Measurements from ENCODE around the gene MYADML2. TPM values are rescaled to one million over a fixed set of nuclear protein-coding genes. Genes with fewer than 3 reads are reported as not detected.

MYADML2 gene
- total and polyA plus RNA-seq, 7 experiments from 2014 or later: not detected

- Mint-ChIP-seq H3K9me3 (no peaks in the 10 kb centered on the region), H3K4me3 (peak within 1 kb of the TSS; percentile 72 to 92 (median 86)), H3K27me3 (no peaks in the 10 kb centered on the region), H3K27ac (peak within 1 kb of the TSS in 6 of 9 donors; percentile 33 to 85 (median 54)), H3K4me1 (peaks cover 6 to 33% (median 16%) of the 10 kb centered on the region in 7 donors), H3K36me3 (peaks cover 0 to 22% (median 4%) of the 10 kb centered on the region in 5 donors)
- H3K36me3 ChIP-seq (ENCODE audit: control insufficient read depth in 2 of 3, insufficient read depth in 3 of 3, low read length in 3 of 3): peaks cover 12 to 63% (median 18%) of the 10 kb centered on the region in 3 experiments
- DNase-seq (peak; percentile 84 to 95 (median 92)), ATAC-seq (peak; percentile 97)
- intact Hi-C loops (cut with micrococcal nuclease): loop anchor here (1.0 to 5.0 kb wide), 8 partner anchors 15 to 546 kb away; partner anchors contain the start of genes ALYREF (in 2 of the 2), ANAPC11 (in 2 of the 2), MAFG (in 2 of the 2) and P4HB (in 2 of the 2)
- no peaks in the 10 kb centered on the region for H3K27me3 ChIP-seq (ENCODE audit: control insufficient read depth in 2 of 2, insufficient read depth in 2 of 2, low read length in 2 of 2)
- peaks cover 8 to 12% of the 10 kb centered on the region in 2 donors for H3K4me1 ChIP-seq (ENCODE audit: control insufficient read depth in 2 of 2, insufficient read depth in 2 of 2, low read length in 2 of 2)
- CTCF ChIA-PET: no interaction called here
- no peaks in the 10 kb centered on the region for H3K9me3 ChIP-seq (ENCODE audit: control insufficient read depth in 2 of 3, low read length in 3 of 3)
- POLR2A ChIA-PET: interaction anchor here (0.7 to 3.5 kb wide), 4 partner anchors 9 to 226 kb away, joined by 3 to 23 read pairs (median 6); partner anchors contain the start of gene MAFG
- peak within 1 kb of the TSS; percentile 70 for H3K4me3 ChIP-seq (ENCODE audit: low read length)
- peak within 1 kb of the TSS; percentile 68 for H3K27ac ChIP-seq (ENCODE audit: low read depth, low read length)
These were observed 35.6 kb downstream of the MYADML2 start, which contains the start of gene PCYT2 for GRCh38 chr17:81911277-81911961. Gene PCYT2 (minus strand): TSS chr17:81911399. CDS start chr17:81911355, 44 bp downstream.

DNA sequence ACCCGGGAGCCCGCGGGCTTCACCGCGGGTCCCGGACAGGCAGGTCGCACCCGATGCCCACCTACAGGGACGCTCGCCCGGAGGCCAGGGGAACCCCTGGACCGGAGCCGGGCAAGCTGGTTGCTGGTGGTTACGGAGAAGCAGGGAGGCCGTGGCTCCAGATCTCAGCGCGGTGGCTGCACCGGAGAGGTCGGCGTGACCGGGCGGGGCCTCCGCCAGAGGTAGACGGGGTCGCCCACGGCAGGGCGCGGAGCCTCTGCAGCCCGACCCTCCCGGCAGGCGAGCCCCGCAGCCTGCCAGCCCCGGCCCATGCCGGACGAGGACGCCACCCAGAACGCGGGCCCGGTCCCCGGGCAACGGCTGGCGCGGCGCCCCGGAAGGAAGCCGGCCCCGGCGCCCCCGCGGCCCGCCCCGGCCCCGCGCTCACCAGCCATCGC, 36.2 kb downstream of the MYADML2 start:
- Mint-ChIP-seq H3K27ac (no peak overlapping the region), H3K27me3 (no peaks in the 10 kb centered on the region), H3K9me3 (no peaks in the 10 kb centered on the region), H3K36me3 (peaks cover 0 to 21% (median 4%) of the 10 kb centered on the region in 5 donors), H3K4me3 (peak overlapping the region; percentile 72 to 92 (median 86)), H3K4me1 (peaks cover 2 to 27% (median 11%) of the 10 kb centered on the region in 7 donors)
- POLR2A ChIA-PET: interaction anchor here (0.6 to 1.4 kb wide), 5 partner anchors 8 to 225 kb away, joined by 3 to 7 read pairs (median 4); no protein-coding TSS in a partner anchor
- peak overlapping the region; percentile 68 for H3K27ac ChIP-seq (ENCODE audit: low read depth, low read length)
- DNase-seq (peak in 1 of 9 donors; percentile 29), ATAC-seq (no peak)
- H3K36me3 ChIP-seq (ENCODE audit: control insufficient read depth in 2 of 3, insufficient read depth in 3 of 3, low read length in 3 of 3): peaks cover 12 to 67% (median 18%) of the 10 kb centered on the region in 3 experiments
- intact Hi-C loops (cut with micrococcal nuclease): loop anchor here (1.0 to 5.0 kb wide), 8 partner anchors 16 to 546 kb away; partner anchors contain the start of genes ALYREF (in 2 of the 2), ANAPC11 (in 2 of the 2), MAFG (in 2 of the 2) and P4HB (in 2 of the 2)
- no peaks in the 10 kb centered on the region for H3K9me3 ChIP-seq (ENCODE audit: control insufficient read depth in 2 of 3, low read length in 3 of 3)
- H3K27me3 ChIP-seq (ENCODE audit: control insufficient read depth in 2 of 2, insufficient read depth in 2 of 2, low read length in 2 of 2): no peaks in the 10 kb centered on the region
- peaks cover 7 to 8% of the 10 kb centered on the region in 2 donors for H3K4me1 ChIP-seq (ENCODE audit: control insufficient read depth in 2 of 2, insufficient read depth in 2 of 2, low read length in 2 of 2)
- H3K4me3 ChIP-seq (ENCODE audit: low read length): peak overlapping the region; percentile 70
- CTCF ChIA-PET: no interaction called here

DNA sequence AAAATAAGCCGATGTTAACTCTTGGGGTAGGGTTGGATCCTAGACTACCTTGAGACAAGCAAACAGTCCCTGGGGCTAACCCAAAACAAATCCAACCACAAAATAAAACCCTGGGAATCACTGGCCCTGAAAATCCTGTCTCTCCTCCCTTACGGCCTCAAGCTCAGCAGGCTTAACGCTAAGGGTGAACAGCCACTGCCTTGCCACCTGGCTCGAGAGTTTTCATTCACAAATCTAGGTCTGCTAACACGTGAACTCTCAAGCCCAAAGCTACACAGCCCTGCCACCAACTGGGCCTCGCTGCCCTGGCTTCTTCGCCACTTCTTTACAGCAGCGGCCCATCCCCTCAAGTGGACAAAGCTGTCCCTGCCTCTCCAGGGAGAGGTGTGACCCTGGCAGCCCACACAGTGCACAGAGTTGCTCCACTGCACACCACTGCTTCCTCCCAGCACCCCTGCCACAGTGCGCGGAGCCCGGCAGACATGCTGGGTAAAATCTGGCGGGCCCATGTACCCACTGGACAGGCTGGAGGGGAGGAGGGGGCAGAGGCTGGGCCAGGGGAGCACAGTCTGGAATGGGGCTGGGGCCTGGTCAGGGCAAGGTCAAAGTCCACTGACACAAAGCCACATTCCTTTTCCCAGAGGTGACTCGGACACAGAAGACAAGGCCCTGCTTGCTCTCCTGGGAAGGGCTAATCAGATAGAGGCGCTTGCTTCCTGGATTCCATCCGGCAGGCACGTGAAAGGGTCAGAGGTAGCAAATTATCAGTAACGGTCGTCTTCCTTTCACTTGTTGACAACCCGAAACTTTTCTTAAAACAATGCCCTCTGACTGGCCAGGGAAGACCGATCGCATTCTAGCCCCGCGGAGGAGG, 36.8 kb downstream of the MYADML2 start:
- Mint-ChIP-seq H3K27me3 (no peaks in the 10 kb centered on the region), H3K4me1 (peaks cover 0 to 22% (median 8%) of the 10 kb centered on the region in 7 donors), H3K36me3 (peaks cover 0 to 18% (median 4%) of the 10 kb centered on the region in 5 donors), H3K4me3 (peak overlapping the region; percentile 72 to 92 (median 86)), H3K27ac (peak overlapping the region in 6 of 9 donors; percentile 31 to 85 (median 54)), H3K9me3 (no peaks in the 10 kb centered on the region)
- no peak for ATAC-seq
- Histone ChIP-seq H3K27me3 (ENCODE audit: control insufficient read depth in 2 of 2, insufficient read depth in 2 of 2, low read length in 2 of 2) (no peaks in the 10 kb centered on the region), H3K4me1 (ENCODE audit: control insufficient read depth in 2 of 2, insufficient read depth in 2 of 2, low read length in 2 of 2) (peaks cover 7 to 8% of the 10 kb centered on the region in 2 donors), H3K27ac (ENCODE audit: low read depth, low read length) (peak overlapping the region; percentile 68), H3K36me3 (ENCODE audit: control insufficient read depth in 2 of 3, insufficient read depth in 3 of 3, low read length in 3 of 3) (peaks cover 12 to 67% (median 18%) of the 10 kb centered on the region in 3 experiments), H3K4me3 (ENCODE audit: low read length) (peak overlapping the region; percentile 70), H3K9me3 (ENCODE audit: control insufficient read depth in 2 of 3, low read length in 3 of 3) (no peaks in the 10 kb centered on the region)
- ChIA-PET POLR2A (interaction anchor here (0.6 to 1.4 kb wide), 5 partner anchors 8 to 40 kb away, joined by 3 to 7 read pairs (median 4); no protein-coding TSS in a partner anchor), CTCF (no interaction called here)
- intact Hi-C loops (cut with micrococcal nuclease): loop anchor here (2.0 to 5.0 kb wide), 4 partner anchors 17 to 547 kb away; partner anchors contain the start of genes MAFG (in 2 of the 2), CENPX (in 1 of the 2), LRRC45 (in 1 of the 2) and NARF (in 1 of the 2)
- DNase-seq: no peak

- POLR2A ChIA-PET: no interaction called here
- no peak overlapping the region for H3K27ac ChIP-seq (ENCODE audit: low read depth, low read length)
- intact Hi-C loops (cut with micrococcal nuclease): no loop called here
- H3K4me1 Mint-ChIP-seq: peaks cover 0 to 22% (median 4%) of the 10 kb centered on the region in 7 donors
- H3K4me3 Mint-ChIP-seq: peak overlapping the region in 5 of 10 donors; percentile 12 to 90 (median 55)
- peaks cover 0 to 12% (median 4%) of the 10 kb centered on the region in 5 donors for H3K36me3 Mint-ChIP-seq
- H3K27ac Mint-ChIP-seq: peak overlapping the region in 1 of 9 donors; percentile 9
- H3K36me3 ChIP-seq (ENCODE audit: control insufficient read depth in 2 of 3, insufficient read depth in 3 of 3, low read length in 3 of 3): peaks cover 4 to 67% (median 11%) of the 10 kb centered on the region in 3 experiments
- H3K27me3 ChIP-seq (ENCODE audit: control insufficient read depth in 2 of 2, insufficient read depth in 2 of 2, low read length in 2 of 2): no peaks in the 10 kb centered on the region
- ATAC-seq: no peak
- CTCF ChIA-PET: no interaction called here
- H3K27me3 Mint-ChIP-seq: no peaks in the 10 kb centered on the region
- H3K9me3 ChIP-seq (ENCODE audit: control insufficient read depth in 2 of 3, low read length in 3 of 3): no peaks in the 10 kb centered on the region
- no peaks in the 10 kb centered on the region for H3K9me3 Mint-ChIP-seq
- peaks cover 7 to 8% of the 10 kb centered on the region in 2 donors for H3K4me1 ChIP-seq (ENCODE audit: control insufficient read depth in 2 of 2, insufficient read depth in 2 of 2, low read length in 2 of 2)
- no peak for DNase-seq
- H3K4me3 ChIP-seq (ENCODE audit: low read length): no peak overlapping the region
These were observed 37.8 kb downstream of the MYADML2 start for GRCh38 chr17:81909231-81909630.

GRCh38 chr17:81908793-81909192, 38.2 kb downstream of the MYADML2 start:
- Mint-ChIP-seq H3K4me3 (peak overlapping the region in 1 of 10 donors; percentile 9), H3K4me1 (peaks cover 0 to 22% (median 4%) of the 10 kb centered on the region in 7 donors), H3K27me3 (no peaks in the 10 kb centered on the region), H3K36me3 (peaks cover 0 to 11% (median 4%) of the 10 kb centered on the region in 5 donors), H3K9me3 (no peaks in the 10 kb centered on the region), H3K27ac (no peak overlapping the region)
- Histone ChIP-seq H3K4me1 (ENCODE audit: control insufficient read depth in 2 of 2, insufficient read depth in 2 of 2, low read length in 2 of 2) (peaks cover 7 to 8% of the 10 kb centered on the region in 2 donors), H3K27ac (ENCODE audit: low read depth, low read length) (no peak overlapping the region), H3K4me3 (ENCODE audit: low read length) (no peak overlapping the region), H3K27me3 (ENCODE audit: control insufficient read depth in 2 of 2, insufficient read depth in 2 of 2, low read length in 2 of 2) (no peaks in the 10 kb centered on the region), H3K36me3 (ENCODE audit: control insufficient read depth in 2 of 3, insufficient read depth in 3 of 3, low read length in 3 of 3) (peaks cover 4 to 67% (median 7%) of the 10 kb centered on the region in 3 experiments), H3K9me3 (ENCODE audit: control insufficient read depth in 2 of 3, low read length in 3 of 3) (no peaks in the 10 kb centered on the region)
- ChIA-PET CTCF (no interaction called here), POLR2A (no interaction called here)
- intact Hi-C loops (cut with micrococcal nuclease): no loop called here
- no peak for DNase-seq
- no peak for ATAC-seq
